ENCODE data around the gene TIE1.
"Not testable (repeated sequence)": the region's sequence is repeated elsewhere in the genome, so short reads cannot be mapped to it uniquely, and the experiment has no call there.

Gene TIE1

GRCh38 chr1:43358746-43359693 lies 58.2 kb downstream of the TIE1 start, which contains the start of gene CDC20:
CDC20 (plus strand) TSS chr1:43358981; CDS start chr1:43359216, 235 bp downstream.
- DNase-seq = peak; percentile 50 to 99 (median 93)

- DNase-seq = no peak
Observed at GRCh38 chr1:43359696-43360095, 58.9 kb downstream of the TIE1 start.

- no peak for DNase-seq
Observed at GRCh38 chr1:43360616-43361015, 59.8 kb downstream of the TIE1 start.

- no peak for DNase-seq
Observed at GRCh38 chr1:43363283-43363934, 62.6 kb downstream of the TIE1 start.

- no peak for DNase-seq
Observed at GRCh38 chr1:43363935-43364525, 63.2 kb downstream of the TIE1 start.

GRCh38 chr1:43365678-43366077 lies 64.9 kb downstream of the TIE1 start:
- no peak for DNase-seq

- DNase-seq = no peak
Observed at GRCh38 chr1:43366179-43366578, 65.4 kb downstream of the TIE1 start.

GRCh38 chr1:43366601-43367025 lies 65.8 kb downstream of the TIE1 start:
- no peak for DNase-seq

- peak in 5 of 51 donors; percentile 10 to 35 (median 27) for DNase-seq
Observed at GRCh38 chr1:43367026-43367903, 66.5 kb downstream of the TIE1 start.

- DNase-seq = peak; percentile 30 to 94 (median 84)
Observed at GRCh38 chr1:43367904-43368645, 67.3 kb downstream of the TIE1 start, which contains the start of gene ELOVL1. ELOVL1 (minus strand) TSS chr1:43368011; CDS start chr1:43365609, 2,402 bp downstream.

- peak in 1 of 51 donors; percentile 21 for DNase-seq
Observed at GRCh38 chr1:43368646-43369020, 67.9 kb downstream of the TIE1 start.

- not testable (repeated sequence) for DNase-seq
Observed at GRCh38 chr1:43369779-43370178, 69.0 kb downstream of the TIE1 start.

- no peak for DNase-seq
Observed at GRCh38 chr1:43370564-43370963, 69.8 kb downstream of the TIE1 start.

- DNase-seq = no peak
Observed at GRCh38 chr1:43372172-43372571, 71.4 kb downstream of the TIE1 start.
